Caco-2 (cell line): ENCODE data around the gene HBZ. TPM values are rescaled to one million over a fixed set of nuclear protein-coding genes. Genes with fewer than 3 reads are reported as not detected.

ENCODE experiments used
- BruUV-seq: library from RNA; stranded (reverse); fragments of 400-500 nt; replicated peaks from 2 replicates; lab custom pipeline; 2021; lab: Mats Ljungman, UMichigan
- CTCF ChIA-PET: fragments of 300-600 bp; sonication (Branson Sonifier 250); formaldehyde crosslinking; loops from one replicate; lab custom pipeline; 2022; ENCODE audit warnings: antibody characterized with exemption; lab: Charles Lee
- POLR2A ChIA-PET: fragments of 300-600 bp; sonication (Branson Sonifier 250); formaldehyde crosslinking; loops from one replicate; lab custom pipeline; 2022; ENCODE audit warnings: antibody characterized with exemption; lab: Charles Lee
- DNase-seq, 2 experiments: peaks; one replicate each; pipeline versions ENCODE4 v3.0.0 to v3.0.0-alpha.2; 2020 to 2022
- H3K27me3 ChIP-seq: replicated peaks from 2 replicates; pipeline ENCODE4 v1.6.0; 2011; ENCODE audit warnings: low read length; ENCODE audit not compliant: control insufficient read depth, insufficient read depth
- H3K36me3 ChIP-seq: 2 replicates; pipeline ENCODE4 v1.5.1; 2011; ENCODE audit warnings: low read length; ENCODE audit not compliant: control insufficient read depth, insufficient read depth
- H3K4me1 ChIP-seq: fragments of 250-450 bp; sonication (Bioruptor Pico); 2 replicates; pipeline ENCODE4 v1.5.1; 2020; ENCODE audit warnings: mild to moderate bottlenecking
- H3K4me3 ChIP-seq: 2 replicates; pipeline ENCODE4 v1.5.1; 2011; ENCODE audit warnings: low read depth, mild to moderate bottlenecking, control low read depth, low read length
- H3K9me3 ChIP-seq: fragments of 250-450 bp; sonication (Bioruptor Pico); 2 replicates; pipeline ENCODE4 v1.5.1; 2020; ENCODE audit warnings: mild to moderate bottlenecking, moderate library complexity
- H3K27ac Mint-ChIP-seq: one replicate; pipeline ENCODE4 v1.8.0; 2022; ENCODE audit warnings: mixed read lengths; ENCODE audit not compliant: unreplicated experiment
- H3K27me3 Mint-ChIP-seq: one replicate; pipeline ENCODE4 v1.8.0; 2022; ENCODE audit warnings: mixed read lengths; ENCODE audit not compliant: insufficient read depth, unreplicated experiment
- H3K36me3 Mint-ChIP-seq: one replicate; pipeline ENCODE4 v1.8.0; 2022; ENCODE audit warnings: mild to moderate bottlenecking, mixed read lengths; ENCODE audit not compliant: insufficient read depth, unreplicated experiment
- H3K4me1 Mint-ChIP-seq: one replicate; pipeline ENCODE4 v1.8.0; 2022; ENCODE audit warnings: low read depth, mixed read lengths; ENCODE audit not compliant: unreplicated experiment
- H3K4me3 Mint-ChIP-seq: one replicate; pipeline ENCODE4 v1.8.0; 2022; ENCODE audit warnings: mild to moderate bottlenecking, moderate library complexity, mixed read lengths; ENCODE audit not compliant: unreplicated experiment
- H3K9me3 Mint-ChIP-seq: one replicate; pipeline ENCODE4 v1.8.0; 2022; ENCODE audit warnings: mixed read lengths; ENCODE audit not compliant: unreplicated experiment
- CTCF ChIP-seq, 2 experiments: fragments of 200-600 bp in 1 of 2; IDR thresholded peaks; 1 replicate in 1 of 2; 2 replicates in 1 of 2; pipeline versions ENCODE4 v1.5.1 to v1.8.0; 2011 to 2022; ENCODE audit warnings: antibody characterized with exemption in 1 of 2, control low read depth in 1 of 2, inconsistent platforms in 1 of 2, low read depth in 1 of 2, low read length in 1 of 2, mild to moderate bottlenecking in 1 of 2, moderate library complexity in 1 of 2; ENCODE audit not compliant: insufficient read depth in 1 of 2, severe bottlenecking in 1 of 2, unreplicated experiment in 1 of 2
- intact Hi-C: fragments of 100-400 bp; cut with micrococcal nuclease; formaldehyde crosslinking; loops from one replicate; pipeline ENCODE4 v1.10.0; 2022; ENCODE audit not compliant: unreplicated experiment
- total RNA-seq: library from RNA; stranded (reverse); gene quantifications from 2 replicates; pipeline ENCODE4 v1.2.3, GENCODE V29; 2022

The HBZ gene
- total RNA-seq, 1 experiment from 2014 or later = not detected

- H3K9me3 Mint-ChIP-seq = no peaks in the 10 kb centered on the region
- no peaks in the 10 kb centered on the region for H3K36me3 Mint-ChIP-seq
- no peak for TF ChIP-seq CTCF (IDR thresholded peaks at IDR 0.05; ENCODE audit: insufficient read depth in 1 of 2, low read depth in 1 of 2, low read length in 1 of 2, severe bottlenecking in 1 of 2, unreplicated experiment in 1 of 2)
- no peak overlapping the region for H3K27ac Mint-ChIP-seq
- ChIA-PET POLR2A (no interaction called here), CTCF (no interaction called here)
- no peak for DNase-seq
- H3K27me3 Mint-ChIP-seq = no peaks in the 10 kb centered on the region
- no peaks in the 10 kb centered on the region for H3K9me3 ChIP-seq
- BruUV-seq = no TSS peak
- H3K4me3 ChIP-seq = no peak overlapping the region
- H3K4me1 ChIP-seq = no peaks in the 10 kb centered on the region
- no peaks in the 10 kb centered on the region for H3K4me1 Mint-ChIP-seq
- no peaks in the 10 kb centered on the region for H3K36me3 ChIP-seq
- no peak overlapping the region for H3K4me3 Mint-ChIP-seq
- no peaks in the 10 kb centered on the region for H3K27me3 ChIP-seq
- intact Hi-C loops = no loop called here
Observed at GRCh38 chr16:132120-132519, 20.3 kb upstream of the HBZ start.

- Mint-ChIP-seq H3K4me1 (no peaks in the 10 kb centered on the region), H3K4me3 (no peak overlapping the region), H3K36me3 (peaks cover 9% of the 10 kb centered on the region), H3K27ac (no peak overlapping the region), H3K27me3 (no peaks in the 10 kb centered on the region), H3K9me3 (no peaks in the 10 kb centered on the region)
- H3K27me3 ChIP-seq = no peaks in the 10 kb centered on the region
- intact Hi-C loops = no loop called here
- H3K9me3 ChIP-seq = no peaks in the 10 kb centered on the region
- no peak overlapping the region for H3K4me3 ChIP-seq
- ChIA-PET CTCF (no interaction called here), POLR2A (no interaction called here)
- BruUV-seq = TSS peak; percentile 12
- H3K36me3 ChIP-seq = no peaks in the 10 kb centered on the region
- no peak for DNase-seq
- TF ChIP-seq CTCF (IDR thresholded peaks at IDR 0.05; ENCODE audit: insufficient read depth in 1 of 2, low read depth in 1 of 2, low read length in 1 of 2, severe bottlenecking in 1 of 2, unreplicated experiment in 1 of 2) = no peak
- no peaks in the 10 kb centered on the region for H3K4me1 ChIP-seq
Observed at GRCh38 chr16:133716-134115, 18.7 kb upstream of the HBZ start.

- no peaks in the 10 kb centered on the region for H3K36me3 ChIP-seq
- H3K4me1 ChIP-seq = no peaks in the 10 kb centered on the region
- no peak for TF ChIP-seq CTCF (IDR thresholded peaks at IDR 0.05; ENCODE audit: insufficient read depth in 1 of 2, low read depth in 1 of 2, low read length in 1 of 2, severe bottlenecking in 1 of 2, unreplicated experiment in 1 of 2)
- H3K27me3 Mint-ChIP-seq = no peaks in the 10 kb centered on the region
- no TSS peak for BruUV-seq
- no peaks in the 10 kb centered on the region for H3K27me3 ChIP-seq
- H3K36me3 Mint-ChIP-seq = peaks cover 12% of the 10 kb centered on the region
- intact Hi-C loops = no loop called here
- H3K27ac Mint-ChIP-seq = peak overlapping the region; percentile 67
- no peaks in the 10 kb centered on the region for H3K9me3 Mint-ChIP-seq
- DNase-seq = peak; percentile 45 to 49
- H3K4me3 Mint-ChIP-seq = peak overlapping the region; percentile 89
- peak overlapping the region; percentile 79 for H3K4me3 ChIP-seq
- ChIA-PET POLR2A (interaction anchor here (0.5 to 0.7 kb wide), 2 partner anchors 209 to 1690 kb away, joined by 5 to 6 read pairs; no protein-coding TSS in a partner anchor), CTCF (interaction anchor here (0.9 kb wide), 1 partner anchor 41 kb away, joined by 3 read pairs; no protein-coding TSS in a partner anchor)
- H3K4me1 Mint-ChIP-seq = no peaks in the 10 kb centered on the region
- H3K9me3 ChIP-seq = no peaks in the 10 kb centered on the region
Observed at GRCh38 chr16:138049-138417, 14.4 kb upstream of the HBZ start.
